C4-2B (cell line): ENCODE results near the gene GLI3.

ENCODE experiments used
- CTCF ChIP-seq: fragments of 450-650 bp; conservative IDR thresholded peaks from 2 replicates; pipeline ENCODE4 v1.5.1; 2017; ENCODE audit warnings: mild to moderate bottlenecking
- ZFX ChIP-seq: fragments of 450-650 bp; IDR thresholded peaks from 2 replicates; pipeline ENCODE4 v1.6.1; 2017

- TF ChIP-seq CTCF, result no peak
- TF ChIP-seq ZFX, result no peak
These were observed 119.8 kb downstream of the GLI3 start for GRCh38 chr7:42117201-42117600.
